Kidney epithelial cell (primary cell): Measurements from ENCODE around the gene EFCAB11. TPM values are rescaled to one million over a fixed set of nuclear protein-coding genes. Genes with fewer than 3 reads are reported as not detected.

Experiments
- DNase-seq: peaks from one replicate; pipeline ENCODE4 v3.0.0-alpha.2; 2010; ENCODE audit warnings: low read depth
- H3K27me3 ChIP-seq: 2 replicates; pipeline ENCODE4 v1.6.0; 2011; ENCODE audit warnings: low read length; ENCODE audit not compliant: control insufficient read depth, insufficient read depth
- H3K36me3 ChIP-seq: 2 replicates; pipeline ENCODE4 v1.5.1; 2011; ENCODE audit warnings: low read length; ENCODE audit not compliant: control insufficient read depth, insufficient read depth
- H3K4me3 ChIP-seq: 2 replicates; pipeline ENCODE4 v1.5.1; 2011; ENCODE audit warnings: low read depth, mild to moderate bottlenecking, control low read depth, low read length
- total RNA-seq: library from RNA; depleted of rRNA; stranded (reverse); fragments of >200 nt; gene quantifications from 2 replicates; pipeline ENCODE4 v1.2.3, GENCODE V29; 2015
- TF ChIP-seq, protein P1 (sequence below): IDR thresholded peaks from 2 replicates; pipeline ENCODE4 v1.5.1; 2011; ENCODE audit warnings: mild to moderate bottlenecking, moderate library complexity, low read length, control low read depth, inconsistent platforms; ENCODE audit not compliant: insufficient read depth, poor library complexity, severe bottlenecking

The EFCAB11 gene
- total RNA-seq, 1 donor from 2014 or later: 12.8 TPM

DNA sequence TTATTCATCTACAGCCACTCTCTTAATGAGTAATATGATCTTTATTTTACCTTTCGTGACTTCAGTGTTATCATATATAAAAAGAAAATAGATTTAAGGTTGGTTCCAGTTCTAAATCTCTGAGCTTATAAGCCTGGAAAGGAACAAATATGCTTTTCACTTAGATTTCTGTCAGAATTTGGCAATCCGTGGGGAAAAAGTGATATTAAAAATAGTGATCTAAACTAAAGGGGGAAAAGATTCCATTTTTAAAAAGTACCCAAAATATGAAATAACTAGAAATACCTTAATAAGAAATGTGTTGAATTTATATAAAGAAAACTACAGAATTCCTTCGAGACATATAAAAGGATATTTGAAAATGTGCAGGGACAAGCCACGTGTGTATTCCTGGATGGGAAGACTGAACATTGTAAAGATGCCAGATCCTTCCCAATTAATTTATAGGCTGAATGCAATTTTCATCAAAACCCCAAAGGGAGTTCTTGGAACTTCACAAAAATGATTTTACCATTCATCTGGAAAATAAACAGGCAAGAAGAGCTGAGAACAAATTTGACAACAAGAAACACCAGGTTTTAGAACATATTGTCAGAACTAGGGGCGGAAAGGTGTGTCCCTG lies 142.5 kb downstream of the EFCAB11 start:
- H3K4me3 ChIP-seq: no peak overlapping the region
- no peaks in the 10 kb centered on the region for H3K27me3 ChIP-seq
- no peak for DNase-seq
- no peaks in the 10 kb centered on the region for H3K36me3 ChIP-seq
- TF ChIP-seq, protein P1, sequence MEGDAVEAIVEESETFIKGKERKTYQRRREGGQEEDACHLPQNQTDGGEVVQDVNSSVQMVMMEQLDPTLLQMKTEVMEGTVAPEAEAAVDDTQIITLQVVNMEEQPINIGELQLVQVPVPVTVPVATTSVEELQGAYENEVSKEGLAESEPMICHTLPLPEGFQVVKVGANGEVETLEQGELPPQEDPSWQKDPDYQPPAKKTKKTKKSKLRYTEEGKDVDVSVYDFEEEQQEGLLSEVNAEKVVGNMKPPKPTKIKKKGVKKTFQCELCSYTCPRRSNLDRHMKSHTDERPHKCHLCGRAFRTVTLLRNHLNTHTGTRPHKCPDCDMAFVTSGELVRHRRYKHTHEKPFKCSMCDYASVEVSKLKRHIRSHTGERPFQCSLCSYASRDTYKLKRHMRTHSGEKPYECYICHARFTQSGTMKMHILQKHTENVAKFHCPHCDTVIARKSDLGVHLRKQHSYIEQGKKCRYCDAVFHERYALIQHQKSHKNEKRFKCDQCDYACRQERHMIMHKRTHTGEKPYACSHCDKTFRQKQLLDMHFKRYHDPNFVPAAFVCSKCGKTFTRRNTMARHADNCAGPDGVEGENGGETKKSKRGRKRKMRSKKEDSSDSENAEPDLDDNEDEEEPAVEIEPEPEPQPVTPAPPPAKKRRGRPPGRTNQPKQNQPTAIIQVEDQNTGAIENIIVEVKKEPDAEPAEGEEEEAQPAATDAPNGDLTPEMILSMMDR: no peak

DNA sequence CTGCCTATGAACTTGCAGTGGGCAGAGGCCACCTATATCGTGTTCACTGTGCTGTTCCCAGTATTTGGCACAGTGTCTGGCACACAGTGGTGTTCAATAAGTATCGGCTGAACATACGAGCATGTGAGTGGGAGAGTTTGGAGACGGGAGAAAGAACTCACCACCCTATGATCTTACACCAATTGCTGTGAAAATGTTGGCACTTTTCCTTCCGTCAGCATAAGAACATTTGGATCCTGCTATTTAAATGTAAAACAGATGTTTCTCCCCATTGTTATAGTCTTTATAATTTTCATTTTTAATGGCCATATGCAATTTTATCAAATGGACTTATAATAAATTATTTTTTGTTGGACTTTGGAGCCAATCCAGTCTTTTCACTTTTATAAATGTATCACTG lies 144.4 kb downstream of the EFCAB11 start:
- Histone ChIP-seq H3K4me3 (no peak overlapping the region), H3K27me3 (no peaks in the 10 kb centered on the region), H3K36me3 (no peaks in the 10 kb centered on the region)
- TF ChIP-seq, protein P1: no peak
- DNase-seq: no peak

DNA sequence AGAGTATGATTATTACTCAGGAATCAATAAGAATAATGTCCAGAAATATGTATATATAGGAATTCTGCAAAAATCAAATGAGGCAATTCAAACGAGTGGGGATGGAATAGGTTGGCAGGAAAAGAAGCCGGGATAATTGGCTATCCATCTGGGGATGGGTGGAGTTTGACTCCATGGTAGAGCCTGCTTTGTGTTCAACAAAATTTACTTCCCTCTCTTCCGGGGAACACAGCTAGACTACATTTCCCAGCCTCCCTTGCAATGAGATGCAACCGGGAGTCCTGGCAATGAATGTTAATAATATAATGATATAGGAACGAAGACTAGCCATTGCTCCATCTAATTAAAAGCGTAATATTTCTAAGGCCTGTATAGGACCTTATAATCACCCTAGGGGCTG lies 146.6 kb downstream of the EFCAB11 start:
- Histone ChIP-seq H3K4me3 (no peak overlapping the region), H3K36me3 (no peaks in the 10 kb centered on the region), H3K27me3 (no peaks in the 10 kb centered on the region)
- DNase-seq: no peak
- TF ChIP-seq, protein P1: no peak

DNA sequence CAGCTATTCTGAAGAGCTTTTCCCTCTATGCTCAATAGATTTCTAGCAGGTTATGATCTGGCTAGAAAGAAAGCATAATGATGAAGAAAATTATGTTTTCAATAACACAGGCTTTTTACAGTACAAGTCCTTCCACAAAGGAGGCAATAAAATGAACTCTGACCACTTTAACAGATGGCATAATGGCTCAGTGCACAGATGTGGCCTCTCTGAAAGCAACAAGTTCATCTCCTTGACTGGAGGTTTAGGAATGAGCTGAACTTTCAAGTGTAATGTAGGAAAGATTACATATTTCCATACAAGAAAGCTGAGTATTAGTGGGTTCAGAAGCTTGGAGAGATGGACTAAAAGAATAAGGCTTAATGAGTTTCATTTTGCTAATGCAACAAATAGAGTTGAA lies 147.4 kb downstream of the EFCAB11 start:
- no peak for DNase-seq
- Histone ChIP-seq H3K27me3 (no peaks in the 10 kb centered on the region), H3K36me3 (no peaks in the 10 kb centered on the region), H3K4me3 (no peak overlapping the region)
- TF ChIP-seq, protein P1: no peak

DNA sequence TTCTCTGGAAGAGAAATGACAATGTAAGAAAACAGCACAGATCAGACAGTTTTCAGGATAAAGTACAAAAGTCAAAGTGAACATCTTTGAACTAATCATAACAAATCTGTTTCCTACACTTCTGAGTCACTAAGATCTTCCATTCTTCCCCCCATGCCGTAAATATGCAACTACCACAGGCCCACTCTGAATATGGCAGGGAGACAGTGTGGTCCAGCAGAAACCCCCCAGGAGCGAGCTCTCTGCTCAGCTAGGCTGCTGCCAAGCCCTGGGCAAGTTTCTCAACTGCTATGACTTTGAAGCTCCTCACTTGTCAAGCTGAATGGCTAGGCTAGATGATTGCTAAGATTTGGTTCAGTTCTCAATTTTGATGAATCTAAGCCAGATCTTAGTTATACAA lies 148.1 kb downstream of the EFCAB11 start:
- Histone ChIP-seq H3K27me3 (no peaks in the 10 kb centered on the region), H3K36me3 (no peaks in the 10 kb centered on the region), H3K4me3 (no peak overlapping the region)
- TF ChIP-seq, protein P1: no peak
- no peak for DNase-seq

DNA sequence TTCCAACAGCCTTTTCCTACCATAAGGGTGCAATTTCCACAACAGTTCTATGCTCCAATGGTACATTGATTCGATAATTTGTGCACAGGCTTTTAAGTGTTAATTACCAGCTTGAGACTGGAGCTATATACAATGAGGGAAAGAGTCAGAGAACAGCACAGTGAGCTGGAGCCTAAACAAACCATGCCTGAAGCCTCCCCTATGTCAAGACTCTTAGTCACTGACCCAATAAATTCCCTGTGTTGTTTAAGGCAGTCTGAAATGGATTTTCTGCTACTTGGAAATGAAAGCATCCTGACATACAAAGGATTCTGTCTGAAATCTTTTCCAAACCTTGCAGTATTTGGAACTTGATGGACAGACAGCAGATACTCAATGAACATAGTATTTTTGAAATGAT lies 149.0 kb downstream of the EFCAB11 start:
- Histone ChIP-seq H3K4me3 (no peak overlapping the region), H3K27me3 (no peaks in the 10 kb centered on the region), H3K36me3 (no peaks in the 10 kb centered on the region)
- no peak for DNase-seq
- TF ChIP-seq, protein P1: no peak
